HepG2 (cell line): ENCODE data around the gene ABCC3. TPM values are rescaled to one million over a fixed set of nuclear protein-coding genes. Genes with fewer than 3 reads are reported as not detected.
A peak's percentile ranks its signal among the peaks of the same experiment; 100 is the strongest.

Experiments
- BORCS8-MEF2B ChIP-seq: sonication (generic); formaldehyde crosslinking; IDR thresholded peaks from 2 replicates; pipeline ENCODE4 v1.8.0; 2022; ENCODE audit warnings: mild to moderate bottlenecking, missing genetic modification reagents
- CENPBD1 ChIP-seq: sonication (generic); formaldehyde crosslinking; IDR thresholded peaks from 2 replicates; pipeline ENCODE4 v1.8.0; 2022; ENCODE audit warnings: missing genetic modification reagents, low read depth, mild to moderate bottlenecking, borderline replicate concordance
- EZH2 ChIP-seq: conservative IDR thresholded peaks from 2 replicates; pipeline ENCODE4 v1.6.1; 2012; ENCODE audit warnings: mild to moderate bottlenecking, low read depth, low read length, moderate library complexity
- IRF2 ChIP-seq: IDR thresholded peaks from 2 replicates; pipeline ENCODE4 v1.6.1; 2018; ENCODE audit warnings: missing genetic modification reagents, missing compliant biosample characterization
- KDM1A ChIP-seq: IDR thresholded peaks from 2 replicates; pipeline ENCODE4 v1.6.1; 2016; ENCODE audit warnings: missing compliant biosample characterization
- KDM5B ChIP-seq: sonication (generic); formaldehyde crosslinking; IDR thresholded peaks from 2 replicates; pipeline ENCODE4 v1.4.0; 2020; ENCODE audit warnings: missing genetic modification reagents, mild to moderate bottlenecking, borderline replicate concordance
- KLF9 ChIP-seq: IDR thresholded peaks from 2 replicates; pipeline ENCODE4 v1.6.1; 2016; ENCODE audit warnings: low read depth
- NKX3-1 ChIP-seq: sonication (generic); formaldehyde crosslinking; IDR thresholded peaks from 2 replicates; pipeline ENCODE4 v1.5.0; 2020; ENCODE audit warnings: missing genetic modification reagents
- POLR2AphosphoS2 ChIP-seq: IDR thresholded peaks from 2 replicates; pipeline ENCODE4 v1.6.1; 2011; ENCODE audit warnings: low read depth, low read length, improper control_type of control experiment
- SMAD9 ChIP-seq: sonication (generic); formaldehyde crosslinking; IDR thresholded peaks from 2 replicates; pipeline ENCODE4 v1.5.1; 2020; ENCODE audit warnings: mild to moderate bottlenecking, missing genetic modification reagents
- SRSF4 ChIP-seq: fragments of 200-400 bp; formaldehyde crosslinking; IDR thresholded peaks from one replicate; pipeline ENCODE4 v1.6.1; 2018; ENCODE audit warnings: mild to moderate bottlenecking, low read depth, low read length, moderate library complexity; ENCODE audit not compliant: poor library complexity, severe bottlenecking
- TCF12 ChIP-seq, 2 experiments: fragments of 450-650 bp in 1 of 2; sonication (generic) in 1 of 2; formaldehyde crosslinking in 1 of 2; IDR thresholded peaks; 2 replicates each; pipeline versions ENCODE4 v1.6.1 to v1.8.0; 2017 to 2022; ENCODE audit warnings: antibody characterized with exemption in 1 of 2, mild to moderate bottlenecking in 1 of 2, missing genetic modification reagents in 1 of 2, moderate library complexity in 1 of 2
- ZNF24 ChIP-seq: fragments of 450-650 bp; IDR thresholded peaks from 2 replicates; pipeline ENCODE4 v1.6.1; 2017; ENCODE audit warnings: antibody characterized with exemption, mild to moderate bottlenecking
- ZNF33A ChIP-seq: sonication (generic); formaldehyde crosslinking; IDR thresholded peaks from 2 replicates; pipeline ENCODE4 v1.5.1; 2020; ENCODE audit warnings: missing genetic modification reagents, mild to moderate bottlenecking, moderate library complexity, borderline replicate concordance
- ZNF362 ChIP-seq: sonication (generic); formaldehyde crosslinking; IDR thresholded peaks from 2 replicates; pipeline ENCODE4 v1.4.0; 2020; ENCODE audit warnings: missing genetic modification reagents, mild to moderate bottlenecking, borderline replicate concordance
- ZNF367 ChIP-seq: sonication (generic); formaldehyde crosslinking; IDR thresholded peaks from 2 replicates; pipeline ENCODE4 v1.4.0; 2020; ENCODE audit warnings: missing genetic modification reagents, borderline replicate concordance
- ZNF383 ChIP-seq: sonication (generic); formaldehyde crosslinking; IDR thresholded peaks from 2 replicates; pipeline ENCODE4 v1.4.0; 2020; ENCODE audit warnings: missing genetic modification reagents, mild to moderate bottlenecking, borderline replicate concordance
- ZNF484 ChIP-seq: sonication (generic); formaldehyde crosslinking; IDR thresholded peaks from 2 replicates; pipeline ENCODE4 v1.5.1; 2020; ENCODE audit warnings: mild to moderate bottlenecking, low read depth, missing genetic modification reagents, borderline replicate concordance
- polyA plus RNA-seq, 8 experiments: library from polyadenylated mRNA; depleted of rRNA in 3 of 8; stranded (reverse) in 7 of 8; unstranded in 1 of 8; fragments of >200 nt; fragmentation: Illumina TruSeq in 4 of 8; extraction: Trizol in 4 of 8; gene quantifications; 2 replicates each; pipeline versions ENCODE4 v1.2.1 to v1.2.3, GENCODE V29; 2011 to 2016; ENCODE audit warnings: low read depth in 4 of 8, missing spikeins in 1 of 8, mixed read lengths in 1 of 8; ENCODE audit not compliant: insufficient read depth in 1 of 8
- total RNA-seq, 5 experiments: library from RNA; depleted of rRNA; stranded (reverse); fragments of >200 nt; fragmentation: Illumina TruSeq; extraction: Trizol; gene quantifications; 2 replicates each; pipeline ENCODE4 v1.2.3, GENCODE V29; 2016; ENCODE audit warnings: low read depth in 1 of 5
- TF ChIP-seq, protein P1 (sequence below): IDR thresholded peaks from 2 replicates; pipeline ENCODE4 v1.6.1; 2012; ENCODE audit warnings: low read depth, low read length, improper control_type of control experiment
- TF ChIP-seq, protein P2 (sequence below): sonication (generic); formaldehyde crosslinking; IDR thresholded peaks from 2 replicates; pipeline ENCODE4 v1.5.1; 2020; ENCODE audit warnings: mild to moderate bottlenecking, moderate library complexity, missing genetic modification reagents
- TF ChIP-seq, protein P3 (sequence below): sonication (generic); formaldehyde crosslinking; IDR thresholded peaks from 2 replicates; pipeline ENCODE4 v1.8.0; 2022; ENCODE audit warnings: missing genetic modification reagents, mild to moderate bottlenecking, moderate library complexity, borderline replicate concordance
- TF ChIP-seq, protein P4 (sequence below): sonication (generic); formaldehyde crosslinking; IDR thresholded peaks from 2 replicates; pipeline ENCODE4 v1.8.1; 2023; ENCODE audit warnings: mild to moderate bottlenecking, missing genetic modification reagents

ABCC3 gene
- total and polyA plus RNA-seq, 2 of the 13 experiments (the other 11 are each of a cell fraction or from before 2014, with no cell fraction given): 25.2 to 50.7 TPM

- TF ChIP-seq ZNF362 (CRISPR knock-in tag) (no peak), ZNF33A (no peak), TCF12 (IDR thresholded peaks at IDR 0.05) (no peak), TCF12 (CRISPR knock-in tag; IDR thresholded peaks at IDR 0.05) (no peak), ZNF24 (no peak), SMAD9 (no peak), EZH2 (no peak), ZNF484 (no peak), IRF2 (CRISPR knock-in tag) (0 out of 2 replicates have a peak, but pooled peaks have one; percentile 19), POLR2AphosphoS2 (no peak), KDM1A (no peak), ZNF383 (CRISPR knock-in tag) (no peak), CENPBD1 (CRISPR knock-in tag) (no peak), NKX3-1 (CRISPR knock-in tag) (no peak), ZNF367 (CRISPR knock-in tag) (no peak), KLF9 (CRISPR knock-in tag) (no peak), SRSF4 (no peak), BORCS8-MEF2B (CRISPR knock-in tag) (no peak), KDM5B (CRISPR knock-in tag) (no peak)
- TF ChIP-seq, protein P1, sequence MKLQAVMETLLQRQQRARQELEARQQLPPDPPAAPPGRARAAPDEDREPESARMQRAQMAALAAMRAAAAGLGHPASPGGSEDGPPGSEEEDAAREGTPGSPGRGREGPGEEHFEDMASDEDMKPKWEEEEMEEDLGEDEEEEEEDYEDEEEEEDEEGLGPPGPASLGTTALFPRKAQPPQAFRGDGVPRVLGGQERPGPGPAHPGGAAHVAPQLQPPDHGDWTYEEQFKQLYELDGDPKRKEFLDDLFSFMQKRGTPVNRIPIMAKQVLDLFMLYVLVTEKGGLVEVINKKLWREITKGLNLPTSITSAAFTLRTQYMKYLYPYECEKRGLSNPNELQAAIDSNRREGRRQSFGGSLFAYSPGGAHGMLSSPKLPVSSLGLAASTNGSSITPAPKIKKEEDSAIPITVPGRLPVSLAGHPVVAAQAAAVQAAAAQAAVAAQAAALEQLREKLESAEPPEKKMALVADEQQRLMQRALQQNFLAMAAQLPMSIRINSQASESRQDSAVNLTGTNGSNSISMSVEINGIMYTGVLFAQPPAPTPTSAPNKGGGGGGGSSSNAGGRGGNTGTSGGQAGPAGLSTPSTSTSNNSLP: no peak
- TF ChIP-seq, protein P2, sequence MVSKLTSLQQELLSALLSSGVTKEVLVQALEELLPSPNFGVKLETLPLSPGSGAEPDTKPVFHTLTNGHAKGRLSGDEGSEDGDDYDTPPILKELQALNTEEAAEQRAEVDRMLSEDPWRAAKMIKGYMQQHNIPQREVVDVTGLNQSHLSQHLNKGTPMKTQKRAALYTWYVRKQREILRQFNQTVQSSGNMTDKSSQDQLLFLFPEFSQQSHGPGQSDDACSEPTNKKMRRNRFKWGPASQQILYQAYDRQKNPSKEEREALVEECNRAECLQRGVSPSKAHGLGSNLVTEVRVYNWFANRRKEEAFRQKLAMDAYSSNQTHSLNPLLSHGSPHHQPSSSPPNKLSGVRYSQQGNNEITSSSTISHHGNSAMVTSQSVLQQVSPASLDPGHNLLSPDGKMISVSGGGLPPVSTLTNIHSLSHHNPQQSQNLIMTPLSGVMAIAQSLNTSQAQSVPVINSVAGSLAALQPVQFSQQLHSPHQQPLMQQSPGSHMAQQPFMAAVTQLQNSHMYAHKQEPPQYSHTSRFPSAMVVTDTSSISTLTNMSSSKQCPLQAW: 0 out of 2 replicates have a peak, but pooled peaks have one; percentile 29
- TF ChIP-seq, protein P3, sequence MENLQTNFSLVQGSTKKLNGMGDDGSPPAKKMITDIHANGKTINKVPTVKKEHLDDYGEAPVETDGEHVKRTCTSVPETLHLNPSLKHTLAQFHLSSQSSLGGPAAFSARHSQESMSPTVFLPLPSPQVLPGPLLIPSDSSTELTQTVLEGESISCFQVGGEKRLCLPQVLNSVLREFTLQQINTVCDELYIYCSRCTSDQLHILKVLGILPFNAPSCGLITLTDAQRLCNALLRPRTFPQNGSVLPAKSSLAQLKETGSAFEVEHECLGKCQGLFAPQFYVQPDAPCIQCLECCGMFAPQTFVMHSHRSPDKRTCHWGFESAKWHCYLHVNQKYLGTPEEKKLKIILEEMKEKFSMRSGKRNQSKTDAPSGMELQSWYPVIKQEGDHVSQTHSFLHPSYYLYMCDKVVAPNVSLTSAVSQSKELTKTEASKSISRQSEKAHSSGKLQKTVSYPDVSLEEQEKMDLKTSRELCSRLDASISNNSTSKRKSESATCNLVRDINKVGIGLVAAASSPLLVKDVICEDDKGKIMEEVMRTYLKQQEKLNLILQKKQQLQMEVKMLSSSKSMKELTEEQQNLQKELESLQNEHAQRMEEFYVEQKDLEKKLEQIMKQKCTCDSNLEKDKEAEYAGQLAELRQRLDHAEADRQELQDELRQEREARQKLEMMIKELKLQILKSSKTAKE (CRISPR knock-in tag): no peak
- TF ChIP-seq, protein P4, sequence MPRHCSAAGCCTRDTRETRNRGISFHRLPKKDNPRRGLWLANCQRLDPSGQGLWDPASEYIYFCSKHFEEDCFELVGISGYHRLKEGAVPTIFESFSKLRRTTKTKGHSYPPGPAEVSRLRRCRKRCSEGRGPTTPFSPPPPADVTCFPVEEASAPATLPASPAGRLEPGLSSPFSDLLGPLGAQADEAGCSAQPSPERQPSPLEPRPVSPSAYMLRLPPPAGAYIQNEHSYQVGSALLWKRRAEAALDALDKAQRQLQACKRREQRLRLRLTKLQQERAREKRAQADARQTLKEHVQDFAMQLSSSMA: no peak
These were observed 44.4 kb downstream of the ABCC3 start (continued) for GRCh38 chr17:50679008-50679544.
